ENCODE data around the gene FUZ. TPM values are rescaled to one million over a fixed set of nuclear protein-coding genes. Genes with fewer than 3 reads are reported as not detected.

Gene FUZ
- total RNA-seq, 1 donor from 2014 or later, result 9.3 TPM

- no peak for DNase-seq (ENCODE audit: low spot score)
- ATAC-seq, result no peak
These were observed 51.9 kb downstream of the FUZ start for GRCh38 chr19:49761249-49761624.

GRCh38 chr19:49758292-49758691, 54.8 kb downstream of the FUZ start:
- DNase-seq (ENCODE audit: low spot score) (no peak), ATAC-seq (no peak)

Other genes with a start within 250 kb of the FUZ start
- 29.1 TPM for gene NOSIP, start 232.7 kb downstream of the FUZ start, total RNA-seq
- 8.5 TPM for gene PRRG2, start 232.0 kb downstream of the FUZ start, total RNA-seq
- 10.5 TPM for gene PRR12, start 222.1 kb downstream of the FUZ start, total RNA-seq
- 8.9 TPM for gene RRAS, start 173.1 kb downstream of the FUZ start, total RNA-seq
- 35.5 TPM for gene SCAF1, start 171.1 kb downstream of the FUZ start, total RNA-seq
- 50.1 TPM for gene IRF3, start 147.4 kb downstream of the FUZ start, total RNA-seq
- 13.7 TPM for gene BCL2L12, start 147.4 kb downstream of the FUZ start, total RNA-seq
- 28.7 TPM for gene PRMT1, start 136.0 kb downstream of the FUZ start, total RNA-seq
- gene ADM5, start 123.7 kb downstream of the FUZ start, total RNA-seq, result 0.86 TPM
- 0.91 TPM for gene CPT1C, start 122.2 kb downstream of the FUZ start, total RNA-seq
- 0.30 TPM for gene TSKS, start 50.0 kb downstream of the FUZ start, total RNA-seq
- gene AP2A1, start 46.3 kb downstream of the FUZ start, total RNA-seq, result 52.9 TPM
- gene MED25, start 5.0 kb upstream of the FUZ start, total RNA-seq, result 16.5 TPM
- 86.0 TPM for gene PTOV1, start 37.9 kb upstream of the FUZ start, total RNA-seq
- 33.7 TPM for gene PNKP, start 54.3 kb upstream of the FUZ start, total RNA-seq
- gene AKT1S1, start 64.1 kb upstream of the FUZ start, total RNA-seq, result 27.6 TPM
- gene TBC1D17, start 64.4 kb upstream of the FUZ start, total RNA-seq, result 31.7 TPM
- gene IL4I1, start 83.6 kb upstream of the FUZ start, total RNA-seq, result 0.13 TPM
- gene ATF5, start 115.9 kb upstream of the FUZ start, total RNA-seq, result 787 TPM
- 24.4 TPM for gene NUP62, start 116.2 kb upstream of the FUZ start, total RNA-seq
- 1.3 TPM for gene SIGLEC11, start 147.9 kb upstream of the FUZ start, total RNA-seq
- gene VRK3, start 212.1 kb upstream of the FUZ start, total RNA-seq, result 38.0 TPM
- 3.6 TPM for gene ZNF473, start 212.7 kb upstream of the FUZ start, total RNA-seq

All from left lobe of liver (tissue), 2 donors.